ENCODE results near the gene METTL8.
"Not testable (repeated sequence)": the region's sequence is repeated elsewhere in the genome, so short reads cannot be mapped to it uniquely, and the experiment has no call there.

METTL8 gene

GRCh38 chr2:171430516-171431410 is 3.0 kb downstream of the METTL8 start:
- in situ Hi-C loops (cut with MboI; ENCODE audit: low sequenced_read_pairs), result no loop called here

DNA sequence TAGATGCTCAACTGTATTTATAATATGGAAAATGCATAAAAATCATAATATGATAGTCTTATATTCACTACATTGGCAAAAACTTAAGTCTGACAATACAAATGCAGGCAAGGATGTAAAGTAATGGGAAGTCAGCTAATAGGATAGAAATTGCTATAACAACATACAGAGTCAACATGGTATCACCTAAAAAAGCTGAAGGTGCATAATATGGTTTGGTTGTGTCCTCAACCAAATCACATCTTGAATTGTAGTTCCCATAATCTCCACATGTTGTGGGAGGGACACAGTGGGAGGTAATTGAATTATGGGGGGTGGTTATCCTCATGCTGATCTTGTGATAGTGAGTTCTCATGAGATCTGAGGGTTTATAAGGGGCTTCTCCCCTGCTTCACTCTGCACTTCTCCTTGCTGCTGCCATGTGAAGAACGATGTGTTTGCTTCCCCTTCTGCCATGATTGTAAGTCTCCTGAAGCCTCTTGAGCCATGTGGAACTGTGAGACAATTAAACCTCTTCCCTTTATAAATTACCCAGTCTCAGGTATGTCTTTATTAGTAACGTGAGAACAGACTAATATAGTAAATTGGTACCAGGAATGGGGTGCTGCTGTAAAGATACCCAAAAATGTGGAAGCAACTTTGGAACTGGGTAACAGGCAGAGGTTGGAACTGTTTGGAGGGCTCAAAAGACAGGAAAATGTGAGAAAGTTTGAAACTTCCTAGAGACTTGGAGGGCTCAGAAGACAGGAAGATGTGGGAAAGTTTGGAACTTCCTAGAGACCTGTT is 10.9 kb downstream of the METTL8 start:
- in situ Hi-C loops (cut with MboI; ENCODE audit: low sequenced_read_pairs), result not testable (repeated sequence)

DNA sequence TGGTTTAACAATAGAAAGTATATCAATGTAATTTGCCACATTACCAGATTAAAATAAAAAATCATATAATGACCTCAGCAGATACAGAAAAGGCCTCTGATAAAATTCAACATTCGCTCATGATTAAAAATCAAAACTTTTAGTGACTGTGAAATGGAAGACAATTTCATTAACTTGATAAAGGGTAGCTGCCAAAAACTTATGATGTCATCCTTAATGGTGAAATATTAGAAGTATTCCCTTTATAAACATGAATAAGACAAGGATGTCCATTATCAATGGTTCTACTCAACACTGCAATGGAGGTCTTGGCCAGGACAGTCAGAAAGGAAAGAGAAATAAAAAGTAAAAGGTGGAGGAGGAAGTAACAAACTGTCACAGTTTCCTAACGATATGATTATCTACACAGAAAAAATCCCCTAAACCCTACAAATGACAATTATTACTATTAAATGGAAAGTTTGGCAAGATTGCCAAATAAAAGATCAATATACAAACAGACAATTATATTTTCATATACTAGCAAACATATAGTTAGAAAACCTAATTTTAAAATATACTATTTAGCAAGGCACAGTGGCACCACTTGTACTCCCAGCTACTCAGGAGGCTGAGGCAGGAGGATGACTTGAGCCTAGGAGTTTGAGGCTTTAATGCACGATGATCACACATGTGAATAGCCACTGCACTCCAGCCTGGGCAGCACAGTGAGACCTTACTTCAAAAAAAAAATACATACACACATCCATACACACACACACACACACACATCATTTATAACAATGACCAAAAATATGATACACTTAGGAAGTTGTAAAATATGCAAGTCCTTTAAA is 12.8 kb downstream of the METTL8 start:
- in situ Hi-C loops (cut with MboI; ENCODE audit: low sequenced_read_pairs), result no loop called here

GRCh38 chr2:171419333-171419732 is 14.5 kb downstream of the METTL8 start:
- in situ Hi-C loops (cut with MboI; ENCODE audit: low sequenced_read_pairs), result no loop called here

GRCh38 chr2:171416009-171416926 is 17.5 kb downstream of the METTL8 start:
- in situ Hi-C loops (cut with MboI; ENCODE audit: low sequenced_read_pairs), result no loop called here

- in situ Hi-C loops (cut with MboI; ENCODE audit: low sequenced_read_pairs), result not testable (repeated sequence)
Measured at GRCh38 chr2:171414645-171415044, 19.1 kb downstream of the METTL8 start.

DNA sequence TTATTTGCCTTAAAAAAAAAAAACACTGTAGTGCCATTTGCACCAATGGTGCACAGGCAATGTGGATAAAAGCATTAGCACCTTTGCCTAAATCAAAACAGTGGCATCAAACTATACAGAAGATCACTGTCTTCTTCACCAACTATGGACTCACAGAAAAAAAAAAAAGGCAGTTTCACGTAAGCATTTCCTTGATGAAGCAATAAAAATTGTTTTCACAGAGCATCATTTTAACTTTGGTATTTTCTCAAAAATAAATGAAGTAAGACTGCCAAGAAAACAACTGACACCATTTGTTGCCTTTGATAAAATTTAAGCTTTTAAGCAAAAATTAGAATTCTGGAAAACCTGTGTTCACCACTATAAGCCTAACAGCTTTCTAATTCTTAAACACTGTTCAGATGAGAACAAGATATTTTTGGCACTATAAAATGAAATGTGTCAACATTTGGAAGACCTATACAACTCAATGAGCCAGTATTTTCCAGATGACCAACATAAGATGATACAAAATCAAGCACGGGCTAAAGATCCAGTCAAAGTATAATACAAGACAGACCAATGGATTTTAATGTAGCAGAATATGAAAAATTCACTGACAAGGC is 21.1 kb downstream of the METTL8 start:
- in situ Hi-C loops (cut with MboI; ENCODE audit: low sequenced_read_pairs), result no loop called here

GRCh38 chr2:171411791-171412483 is 21.9 kb downstream of the METTL8 start:
- in situ Hi-C loops (cut with MboI; ENCODE audit: low sequenced_read_pairs), result no loop called here

GRCh38 chr2:171411214-171411613 is 22.6 kb downstream of the METTL8 start:
- in situ Hi-C loops (cut with MboI; ENCODE audit: low sequenced_read_pairs), result no loop called here

DNA sequence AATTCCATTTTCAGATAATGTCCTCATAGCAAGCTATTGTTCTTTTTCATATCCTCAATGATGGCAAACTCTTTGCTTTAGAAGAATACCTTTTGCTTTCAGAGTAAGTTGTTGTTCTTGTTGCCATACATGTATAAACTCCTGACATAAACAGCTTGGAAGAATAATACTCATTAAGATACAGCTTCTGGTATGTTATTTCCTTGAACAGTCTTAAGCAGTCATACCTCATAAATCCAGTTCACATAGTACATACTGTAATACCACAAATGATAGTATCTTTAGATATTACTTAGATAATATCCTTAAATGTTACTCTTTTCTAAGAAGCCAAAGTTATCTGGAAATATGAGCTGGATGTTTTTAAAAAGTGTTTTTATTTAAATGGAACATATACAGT is 23.2 kb downstream of the METTL8 start:
- in situ Hi-C loops (cut with MboI; ENCODE audit: low sequenced_read_pairs), result no loop called here

DNA sequence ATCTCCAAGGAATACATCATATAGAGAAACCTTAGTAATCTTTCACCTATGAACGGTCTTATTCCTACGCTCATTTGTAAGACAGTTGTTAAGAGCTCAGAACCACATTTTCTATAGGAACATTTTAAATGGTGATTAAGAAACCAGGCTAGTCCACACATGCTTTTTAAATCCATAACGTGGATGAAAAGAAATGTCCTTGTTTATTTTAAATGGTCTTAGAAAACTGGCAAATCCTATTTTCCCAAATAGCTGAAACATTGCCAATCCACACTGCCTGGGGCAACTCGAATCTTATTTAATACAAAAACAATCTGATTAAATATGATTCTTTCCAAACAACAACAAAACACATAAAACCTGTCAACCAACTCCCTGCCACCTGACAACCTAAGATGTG is 23.7 kb downstream of the METTL8 start:
- in situ Hi-C loops (cut with MboI; ENCODE audit: low sequenced_read_pairs), result no loop called here

DNA sequence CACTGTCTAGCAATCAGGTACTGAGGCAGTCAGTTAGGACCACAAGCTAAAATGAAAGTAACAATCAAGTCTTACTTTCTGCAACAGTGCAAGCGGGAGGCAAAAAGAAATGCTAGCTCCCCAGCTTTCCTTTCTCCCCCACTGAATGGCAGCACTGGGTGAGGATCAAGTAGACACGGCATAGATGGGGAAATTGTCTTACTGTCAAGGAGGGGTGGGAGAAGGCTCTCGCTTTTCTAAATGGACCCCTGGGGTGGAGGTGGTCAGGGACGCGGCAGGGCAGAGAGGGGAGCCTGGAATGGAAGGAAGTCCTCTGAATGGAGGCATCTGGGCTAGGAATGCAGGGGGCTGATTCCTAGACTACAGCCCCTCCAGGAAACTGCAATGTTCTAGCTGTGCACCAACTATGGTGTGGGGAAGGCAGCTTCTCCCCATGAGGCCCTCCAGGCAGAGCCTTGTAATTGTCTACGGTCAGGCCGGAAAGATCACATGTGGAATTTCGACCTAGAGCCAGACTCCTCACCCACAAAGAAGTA is 24.3 kb downstream of the METTL8 start:
- in situ Hi-C loops (cut with MboI; ENCODE audit: low sequenced_read_pairs), result no loop called here

DNA sequence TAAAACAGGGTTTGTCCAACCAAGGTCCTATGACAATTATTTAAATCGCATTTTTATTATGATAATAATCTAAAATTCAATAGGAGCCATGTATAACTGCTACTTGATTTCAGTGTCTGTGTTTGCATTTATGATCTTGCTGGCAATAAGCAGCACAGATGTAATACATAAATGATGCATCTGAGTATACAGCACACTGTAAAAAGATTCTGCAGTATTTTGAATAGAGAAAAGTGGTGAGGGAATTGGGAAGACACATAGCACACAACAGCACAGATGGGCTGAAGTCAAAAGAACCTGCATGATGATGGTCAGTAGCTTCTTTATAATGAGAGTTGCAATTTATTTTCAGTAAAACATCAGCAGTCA is 26.1 kb downstream of the METTL8 start:
- in situ Hi-C loops (cut with MboI; ENCODE audit: low sequenced_read_pairs), result no loop called here

DNA sequence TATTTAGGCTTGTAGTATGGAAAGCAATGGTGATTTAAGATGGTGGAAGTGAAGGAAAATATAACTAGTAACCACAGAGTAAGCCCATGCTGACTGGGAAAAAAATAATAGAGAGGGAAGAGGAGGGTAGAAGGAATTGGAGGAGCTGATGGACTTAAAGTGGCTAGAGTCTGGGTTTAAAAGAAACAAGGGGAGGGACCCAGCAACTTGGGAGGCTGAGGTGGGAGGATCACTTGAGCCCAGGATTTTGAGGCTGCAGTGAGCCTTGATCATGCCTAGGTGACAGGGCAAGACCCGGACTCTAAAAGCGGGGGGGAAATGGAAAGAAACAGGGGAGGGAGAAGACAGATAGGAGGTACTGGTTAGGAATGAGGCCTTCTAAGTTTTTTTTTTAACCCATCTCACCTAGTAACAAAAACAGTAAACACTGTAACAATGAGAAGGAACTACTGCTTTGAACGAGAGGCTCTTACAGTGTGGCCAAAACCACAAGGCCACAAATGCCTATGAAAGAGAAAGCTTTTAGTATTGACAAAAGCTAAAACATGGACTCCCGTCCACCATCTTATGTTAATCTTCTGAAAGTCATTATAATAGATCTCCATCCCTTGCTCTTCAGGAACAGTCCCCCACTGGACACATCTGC is 26.6 kb downstream of the METTL8 start:
- in situ Hi-C loops (cut with MboI; ENCODE audit: low sequenced_read_pairs), result no loop called here

DNA sequence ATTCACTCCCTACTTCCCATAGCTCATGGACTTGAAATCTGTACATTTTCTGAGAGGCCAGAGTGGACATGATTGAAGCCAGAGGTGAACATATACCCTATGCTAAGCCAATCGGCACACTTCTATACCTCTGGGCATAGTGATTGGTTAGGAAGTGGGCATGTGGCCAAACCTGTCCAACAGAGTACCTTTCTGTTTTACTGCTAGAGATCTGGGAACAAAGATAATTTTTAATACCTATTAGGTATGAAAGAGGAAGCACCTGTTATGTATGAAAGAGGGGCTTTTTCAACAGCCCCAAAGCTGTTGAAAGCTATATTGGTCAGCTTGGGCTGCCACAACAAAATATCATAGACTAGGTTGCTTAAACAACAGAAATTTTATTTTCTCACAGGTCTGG is 27.7 kb downstream of the METTL8 start:
- in situ Hi-C loops (cut with MboI; ENCODE audit: low sequenced_read_pairs), result no loop called here

DNA sequence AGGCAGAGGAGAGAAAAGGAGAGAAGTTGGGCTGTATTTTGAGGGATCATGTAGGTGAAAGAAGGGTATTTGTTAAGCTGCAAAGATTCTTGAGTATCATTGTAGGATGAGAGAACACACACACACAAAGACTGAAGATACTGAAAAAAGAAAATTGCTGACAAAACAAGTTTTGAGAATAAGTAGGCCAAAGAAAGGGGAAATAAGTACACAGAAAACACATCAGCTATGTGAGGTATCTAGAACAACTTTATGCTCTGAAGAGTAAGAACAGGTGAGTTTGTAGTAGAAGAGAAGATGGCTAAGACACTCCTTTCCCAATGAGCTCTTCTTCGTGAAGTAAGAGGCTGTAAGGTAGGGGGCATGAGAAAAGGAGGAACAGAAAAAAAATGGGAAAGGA is 28.2 kb downstream of the METTL8 start:
- in situ Hi-C loops (cut with MboI; ENCODE audit: low sequenced_read_pairs), result no loop called here

DNA sequence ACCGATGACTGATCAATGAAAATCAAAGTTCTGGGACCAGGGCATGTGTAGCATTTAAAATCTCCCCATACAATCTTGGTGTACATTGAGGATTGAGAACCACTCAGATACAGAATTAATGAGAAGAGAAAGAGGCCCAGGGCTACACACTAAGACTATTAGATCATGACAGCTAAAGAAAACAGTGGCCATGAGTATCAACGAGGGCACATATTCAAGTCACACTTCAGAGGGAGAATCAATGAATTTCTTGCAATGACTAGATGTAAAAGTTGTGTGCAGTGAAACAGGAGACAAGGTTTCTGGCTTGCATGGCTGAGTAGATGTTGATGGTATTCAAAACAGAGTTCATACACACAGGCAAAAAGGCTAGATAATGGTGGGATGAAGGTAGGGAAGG is 29.1 kb downstream of the METTL8 start:
- in situ Hi-C loops (cut with MboI; ENCODE audit: low sequenced_read_pairs), result no loop called here

DNA sequence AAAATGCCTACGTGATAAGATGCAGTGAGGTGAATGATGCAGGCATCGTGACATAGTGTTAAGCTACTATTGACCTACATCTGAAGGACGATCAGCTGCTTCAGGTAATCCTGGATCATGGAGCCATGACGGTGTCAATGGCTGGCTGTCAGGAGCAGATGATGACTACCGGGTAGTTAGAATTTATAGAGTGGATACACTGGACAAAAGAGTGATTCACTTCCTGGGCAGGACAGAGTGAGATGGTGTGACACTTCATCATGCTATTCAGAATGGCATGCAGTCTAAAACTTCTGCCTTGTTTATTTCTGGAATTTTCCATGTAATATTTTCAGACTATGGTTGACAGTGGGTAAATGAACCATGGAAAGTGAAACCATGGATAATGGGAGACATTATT is 29.5 kb downstream of the METTL8 start:
- in situ Hi-C loops (cut with MboI; ENCODE audit: low sequenced_read_pairs), result no loop called here
